ENCODE measurements around the gene NDUFA5.

DNA sequence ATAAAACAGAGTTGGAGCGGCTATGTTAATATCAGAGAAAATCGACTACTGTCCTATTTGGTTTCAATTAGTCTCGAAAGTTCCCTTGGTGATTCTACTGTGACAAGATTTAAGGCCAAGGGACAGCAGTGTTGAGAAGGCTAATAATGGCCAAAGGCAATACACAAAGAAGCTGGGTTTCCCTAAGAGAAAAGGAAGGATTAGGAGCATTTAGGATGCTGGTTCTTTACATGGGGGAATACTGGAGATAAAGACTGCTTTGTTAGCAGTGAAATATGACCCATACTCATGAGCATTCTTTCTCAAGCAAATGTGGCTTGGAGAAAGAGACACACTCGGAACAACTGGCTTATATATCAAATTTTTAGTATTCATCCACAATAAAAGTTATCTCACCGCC lies 55.4 kb downstream of the NDUFA5 start:
- TF ChIP-seq, protein P1, sequence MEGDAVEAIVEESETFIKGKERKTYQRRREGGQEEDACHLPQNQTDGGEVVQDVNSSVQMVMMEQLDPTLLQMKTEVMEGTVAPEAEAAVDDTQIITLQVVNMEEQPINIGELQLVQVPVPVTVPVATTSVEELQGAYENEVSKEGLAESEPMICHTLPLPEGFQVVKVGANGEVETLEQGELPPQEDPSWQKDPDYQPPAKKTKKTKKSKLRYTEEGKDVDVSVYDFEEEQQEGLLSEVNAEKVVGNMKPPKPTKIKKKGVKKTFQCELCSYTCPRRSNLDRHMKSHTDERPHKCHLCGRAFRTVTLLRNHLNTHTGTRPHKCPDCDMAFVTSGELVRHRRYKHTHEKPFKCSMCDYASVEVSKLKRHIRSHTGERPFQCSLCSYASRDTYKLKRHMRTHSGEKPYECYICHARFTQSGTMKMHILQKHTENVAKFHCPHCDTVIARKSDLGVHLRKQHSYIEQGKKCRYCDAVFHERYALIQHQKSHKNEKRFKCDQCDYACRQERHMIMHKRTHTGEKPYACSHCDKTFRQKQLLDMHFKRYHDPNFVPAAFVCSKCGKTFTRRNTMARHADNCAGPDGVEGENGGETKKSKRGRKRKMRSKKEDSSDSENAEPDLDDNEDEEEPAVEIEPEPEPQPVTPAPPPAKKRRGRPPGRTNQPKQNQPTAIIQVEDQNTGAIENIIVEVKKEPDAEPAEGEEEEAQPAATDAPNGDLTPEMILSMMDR (IDR thresholded peaks at IDR 0.05) = no peak
- no peak for TF ChIP-seq EZH2 (IDR thresholded peaks at IDR 0.05)

Data from neural progenitor cell (in vitro differentiated cells).